ENCODE data around the gene LSM7. TPM values are rescaled to one million over a fixed set of nuclear protein-coding genes. Genes with fewer than 3 reads are reported as not detected.

Gene LSM7
- 87.0 and 118 TPM in 2 replicates for total RNA-seq (2014; rRNA removed; shearing (Covaris generic))
- 91.4 and 102 TPM in 2 replicates for polyA plus RNA-seq (2016; fragmentation: Nextera tagmentation; extraction: Ambion mirVana)

GRCh38 chr19:2328401-2329148, at the start of gene LSM7, which contains the start of gene SPPL2B:
LSM7 (minus strand) TSS chr19:2328586; CDS start chr19:2328566, 20 bp downstream.
SPPL2B (plus strand) TSS chr19:2328684; CDS start chr19:2328710, 26 bp downstream.
- no peaks in the 10 kb centered on the region for H3K36me3 ChIP-seq (ENCODE audit: low read depth)
- H3K27me3 ChIP-seq (replicated peaks; ENCODE audit: insufficient read depth): no peaks in the 10 kb centered on the region
- H3K9me2 ChIP-seq (ENCODE audit: insufficient read depth): no peaks in the 10 kb centered on the region
- H3K27ac ChIP-seq: peak within 1 kb of the TSS; percentile 77
- peak within 1 kb of the TSS; percentile 95 for H3K4me3 ChIP-seq
- peak within 1 kb of the TSS; percentile 92 for H2AFZ ChIP-seq
- H3K4me2 ChIP-seq (ENCODE audit: unreplicated experiment): peak within 1 kb of the TSS; percentile 96
- no peak for TF ChIP-seq EZH2 (IDR thresholded peaks at IDR 0.05; ENCODE audit: insufficient read depth, poor library complexity, severe bottlenecking)
- TF ChIP-seq EZH2phosphoT487 (IDR thresholded peaks at IDR 0.05; ENCODE audit: insufficient read depth, low read depth): no peak
- peak; percentile 96 for DNase-seq
- no peaks in the 10 kb centered on the region for H3F3A ChIP-seq (ENCODE audit: insufficient read depth)
- H3K4me1 ChIP-seq (ENCODE audit: insufficient read depth): peaks cover 6% of the 10 kb centered on the region; the same call in 1 of the 2 replicates
- 1% methylated on average over 71 to 79 of the region's 89 CpGs for WGBS, 2 experiments (ENCODE audit: low coverage in 1 of 2, low lambda C conversion rate in 2 of 2, missing lambda C conversion rate in 2 of 2)
- H3K9ac ChIP-seq: peak within 1 kb of the TSS; percentile 92
- H3K79me2 ChIP-seq (ENCODE audit: insufficient read depth): peaks cover 88% of the 10 kb centered on the region
- no peaks in the 10 kb centered on the region for H4K20me1 ChIP-seq (ENCODE audit: insufficient read depth)
- no peaks in the 10 kb centered on the region for H3K9me3 ChIP-seq (ENCODE audit: low read depth)
- in situ Hi-C loops (cut with MboI): no loop called here

GRCh38 chr19:2376784-2377519, 48.6 kb upstream of the LSM7 start:
- no peak overlapping the region for H2AFZ ChIP-seq
- no peaks in the 10 kb centered on the region for H3K79me2 ChIP-seq (ENCODE audit: insufficient read depth)
- H3K9me3 ChIP-seq (ENCODE audit: low read depth): no peaks in the 10 kb centered on the region
- peaks cover 4% of the 10 kb centered on the region; the same call in 1 of the 2 replicates for H3K4me1 ChIP-seq (ENCODE audit: insufficient read depth)
- no peak overlapping the region for H3K27ac ChIP-seq
- no peak overlapping the region for H3K9ac ChIP-seq
- peaks cover 10% of the 10 kb centered on the region; the same call in 1 of the 2 replicates for H3F3A ChIP-seq (ENCODE audit: insufficient read depth)
- in situ Hi-C loops (cut with MboI): no loop called here
- no peak overlapping the region for H3K4me2 ChIP-seq (ENCODE audit: unreplicated experiment)
- WGBS, 2 experiments (ENCODE audit: low coverage in 1 of 2, low lambda C conversion rate in 2 of 2, missing lambda C conversion rate in 2 of 2): 50 to 63% methylated on average over 15 of the region's 15 CpGs
- TF ChIP-seq EZH2 (IDR thresholded peaks at IDR 0.05; ENCODE audit: insufficient read depth, poor library complexity, severe bottlenecking) (no peak), EZH2phosphoT487 (IDR thresholded peaks at IDR 0.05; ENCODE audit: insufficient read depth, low read depth) (no peak)
- peak; percentile 22 for DNase-seq
- H3K36me3 ChIP-seq (ENCODE audit: low read depth): no peaks in the 10 kb centered on the region
- no peaks in the 10 kb centered on the region for H3K27me3 ChIP-seq (replicated peaks; ENCODE audit: insufficient read depth)
- H3K9me2 ChIP-seq (ENCODE audit: insufficient read depth): no peaks in the 10 kb centered on the region
- no peak overlapping the region for H3K4me3 ChIP-seq
- no peaks in the 10 kb centered on the region for H4K20me1 ChIP-seq (ENCODE audit: insufficient read depth)

GRCh38 chr19:2375353-2376121, 47.2 kb upstream of the LSM7 start:
- in situ Hi-C loops (cut with MboI): no loop called here
- H3K4me3 ChIP-seq: no peak overlapping the region
- DNase-seq: no peak
- H3F3A ChIP-seq (ENCODE audit: insufficient read depth): peaks cover 10% of the 10 kb centered on the region; the same call in 1 of the 2 replicates
- H3K79me2 ChIP-seq (ENCODE audit: insufficient read depth): no peaks in the 10 kb centered on the region
- H3K27me3 ChIP-seq (replicated peaks; ENCODE audit: insufficient read depth): no peaks in the 10 kb centered on the region
- H3K4me2 ChIP-seq (ENCODE audit: unreplicated experiment): no peak overlapping the region
- no peaks in the 10 kb centered on the region for H3K9me2 ChIP-seq (ENCODE audit: insufficient read depth)
- H3K36me3 ChIP-seq (ENCODE audit: low read depth): no peaks in the 10 kb centered on the region
- no peaks in the 10 kb centered on the region for H3K9me3 ChIP-seq (ENCODE audit: low read depth)
- no peaks in the 10 kb centered on the region for H4K20me1 ChIP-seq (ENCODE audit: insufficient read depth)
- no peak overlapping the region for H3K27ac ChIP-seq
- WGBS, 2 experiments (ENCODE audit: low coverage in 1 of 2, low lambda C conversion rate in 2 of 2, missing lambda C conversion rate in 2 of 2): 66 to 86% methylated on average over 6 to 7 of the region's 7 CpGs
- peaks cover 15% of the 10 kb centered on the region for H3K4me1 ChIP-seq (ENCODE audit: insufficient read depth)
- no peak overlapping the region for H2AFZ ChIP-seq
- no peak overlapping the region for H3K9ac ChIP-seq
- TF ChIP-seq EZH2phosphoT487 (IDR thresholded peaks at IDR 0.05; ENCODE audit: insufficient read depth, low read depth) (no peak), EZH2 (IDR thresholded peaks at IDR 0.05; ENCODE audit: insufficient read depth, poor library complexity, severe bottlenecking) (no peak)

- no peaks in the 10 kb centered on the region for H3K9me3 ChIP-seq (ENCODE audit: low read depth)
- DNase-seq: peak; percentile 55
Observed at GRCh38 chr19:2374808-2375207, 46.4 kb upstream of the LSM7 start.

More at GRCh38 chr19:2374808-2375207, 46.4 kb upstream of the LSM7 start:
- no peak overlapping the region for H3K4me2 ChIP-seq (ENCODE audit: unreplicated experiment)
- peaks cover 10% of the 10 kb centered on the region; the same call in 1 of the 2 replicates for H3F3A ChIP-seq (ENCODE audit: insufficient read depth)
- no peaks in the 10 kb centered on the region for H4K20me1 ChIP-seq (ENCODE audit: insufficient read depth)
- in situ Hi-C loops (cut with MboI): no loop called here
- no peaks in the 10 kb centered on the region for H3K36me3 ChIP-seq (ENCODE audit: low read depth)
- H3K4me3 ChIP-seq: no peak overlapping the region
- TF ChIP-seq EZH2 (IDR thresholded peaks at IDR 0.05; ENCODE audit: insufficient read depth, poor library complexity, severe bottlenecking): no peak
- no peak for TF ChIP-seq EZH2phosphoT487 (IDR thresholded peaks at IDR 0.05; ENCODE audit: insufficient read depth, low read depth)
- WGBS, 2 experiments (ENCODE audit: low coverage in 1 of 2, low lambda C conversion rate in 2 of 2, missing lambda C conversion rate in 2 of 2): 68 to 71% methylated on average over 13 of the region's 13 CpGs
- H3K4me1 ChIP-seq (ENCODE audit: insufficient read depth): peaks cover 15% of the 10 kb centered on the region
- H3K79me2 ChIP-seq (ENCODE audit: insufficient read depth): no peaks in the 10 kb centered on the region
- H3K9me2 ChIP-seq (ENCODE audit: insufficient read depth): no peaks in the 10 kb centered on the region
- no peak overlapping the region for H3K27ac ChIP-seq
- H3K27me3 ChIP-seq (replicated peaks; ENCODE audit: insufficient read depth): no peaks in the 10 kb centered on the region
- no peak overlapping the region for H3K9ac ChIP-seq
- H2AFZ ChIP-seq: no peak overlapping the region

Data from GM23248 (cell line).